Ectodermal cell (in vitro differentiated cells): Measurements from ENCODE around the gene POU5F1.
"Not testable (repeated sequence)": the region's sequence is repeated elsewhere in the genome, so short reads cannot be mapped to it uniquely, and the experiment has no call there.

Experiments used
- H3K27ac ChIP-seq: 2 replicates; pipeline ENCODE4 v1.7.0; 2013; ENCODE audit warnings: mild to moderate bottlenecking, low read depth, low read length; ENCODE audit not compliant: insufficient read depth, poor library complexity, severe bottlenecking
- H3K27me3 ChIP-seq: 2 replicates; pipeline ENCODE4 v1.7.0; 2013; ENCODE audit warnings: mild to moderate bottlenecking, low read length; ENCODE audit not compliant: insufficient read depth, control insufficient read depth, poor library complexity, severe bottlenecking
- H3K36me3 ChIP-seq: one replicate; pipeline ENCODE4 v1.7.0; 2013; ENCODE audit warnings: low read length; ENCODE audit not compliant: control insufficient read depth, insufficient read depth
- H3K4me1 ChIP-seq: one replicate; pipeline ENCODE4 v1.7.0; 2013; ENCODE audit warnings: low read length; ENCODE audit not compliant: control insufficient read depth, insufficient read depth
- H3K4me3 ChIP-seq: 2 replicates; pipeline ENCODE4 v1.7.0; 2013; ENCODE audit warnings: low read depth, low read length, control low read depth; ENCODE audit not compliant: insufficient read depth
- H3K9me3 ChIP-seq: 2 replicates; pipeline ENCODE4 v1.7.0; 2013; ENCODE audit warnings: mild to moderate bottlenecking, low read length, moderate library complexity; ENCODE audit not compliant: control insufficient read depth
- WGBS, 2 experiments: methylation state at CpG; one replicate each; pipeline ENCODE4 v1.1.7; 2013; ENCODE audit warnings: missing lambda C conversion rate in 2 of 2; 5-methylcytosine and 5-hydroxymethylcytosine counted together

The POU5F1 gene

GRCh38 chr6:31168606-31169005 is 1.9 kb downstream of the POU5F1 start:
- Histone ChIP-seq H3K27me3 (peaks cover 38% of the 10 kb centered on the region), H3K36me3 (no peaks in the 10 kb centered on the region), H3K9me3 (no peaks in the 10 kb centered on the region), H3K4me1 (peaks cover 26% of the 10 kb centered on the region), H3K4me3 (no peak overlapping the region), H3K27ac (no peak overlapping the region)
- WGBS, 2 experiments: 34 to 40% methylated on average over 3 of the region's 3 CpGs

GRCh38 chr6:31165986-31166385 is 4.5 kb downstream of the POU5F1 start:
- Histone ChIP-seq H3K4me3 (no peak overlapping the region), H3K27me3 (peaks cover 27% of the 10 kb centered on the region), H3K36me3 (no peaks in the 10 kb centered on the region), H3K4me1 (peaks cover 7% of the 10 kb centered on the region), H3K27ac (no peak overlapping the region), H3K9me3 (no peaks in the 10 kb centered on the region)
- 82 to 88% methylated on average over 5 of the region's 5 CpGs for WGBS, 2 experiments

- H3K36me3 ChIP-seq, H3K27ac ChIP-seq, H3K4me3 ChIP-seq, H3K9me3 ChIP-seq, H3K4me1 ChIP-seq: not testable (repeated sequence)
- peaks cover 20% of the 10 kb centered on the region for H3K27me3 ChIP-seq
- WGBS, 2 experiments: 53 to 58% methylated on average over 17 of the region's 17 CpGs
Observed at GRCh38 chr6:31165064-31165832, 5.2 kb downstream of the POU5F1 start.

DNA sequence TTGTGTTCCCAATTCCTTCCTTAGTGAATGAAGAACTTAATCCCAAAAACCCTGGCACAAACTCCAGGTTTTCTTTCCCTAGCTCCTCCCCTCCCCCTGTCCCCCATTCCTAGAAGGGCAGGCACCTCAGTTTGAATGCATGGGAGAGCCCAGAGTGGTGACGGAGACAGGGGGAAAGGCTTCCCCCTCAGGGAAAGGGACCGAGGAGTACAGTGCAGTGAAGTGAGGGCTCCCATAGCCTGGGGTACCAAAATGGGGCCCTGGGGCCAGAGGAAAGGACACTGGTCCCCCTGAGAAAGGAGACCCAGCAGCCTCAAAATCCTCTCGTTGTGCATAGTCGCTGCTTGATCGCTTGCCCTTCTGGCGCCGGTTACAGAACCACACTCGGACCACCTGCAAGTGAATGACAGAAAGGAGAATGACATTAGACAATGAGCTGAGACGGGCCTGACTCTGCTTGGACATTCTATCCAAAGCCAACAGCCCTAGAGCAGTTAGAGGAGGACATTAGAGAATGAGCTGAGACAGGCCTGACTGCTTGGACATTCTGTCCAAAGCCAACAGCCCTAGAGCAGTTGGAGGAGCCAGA is 5.9 kb downstream of the POU5F1 start:
- H3K9me3 ChIP-seq: not testable (repeated sequence)

GRCh38 chr6:31163922-31164321 is 6.6 kb downstream of the POU5F1 start:
- Histone ChIP-seq H3K4me3 (no peak overlapping the region), H3K36me3 (no peaks in the 10 kb centered on the region), H3K27me3 (peaks cover 16% of the 10 kb centered on the region), H3K27ac (no peak overlapping the region), H3K9me3 (no peaks in the 10 kb centered on the region), H3K4me1 (no peaks in the 10 kb centered on the region)

More for the DNA sequence above, 5.9 kb downstream of the POU5F1 start:
- H3K4me1 ChIP-seq, H3K4me3 ChIP-seq, H3K27ac ChIP-seq, H3K36me3 ChIP-seq: not testable (repeated sequence)
- peaks cover 16% of the 10 kb centered on the region for H3K27me3 ChIP-seq
- 90 to 92% methylated on average over 7 of the region's 9 CpGs for WGBS, 2 experiments

- no peaks in the 10 kb centered on the region for H3K4me1 ChIP-seq
- no peak overlapping the region for H3K4me3 ChIP-seq
- no peak overlapping the region for H3K27ac ChIP-seq
- no peaks in the 10 kb centered on the region for H3K36me3 ChIP-seq
- H3K9me3 ChIP-seq: no peaks in the 10 kb centered on the region
- WGBS, 2 experiments: 92 to 93% methylated on average over 13 of the region's 13 CpGs
- H3K27me3 ChIP-seq: peaks cover 12% of the 10 kb centered on the region
Observed at GRCh38 chr6:31162463-31163165, 7.9 kb downstream of the POU5F1 start.

- peaks cover 4% of the 10 kb centered on the region for H3K4me1 ChIP-seq
- H3K36me3 ChIP-seq: no peaks in the 10 kb centered on the region
- 91 to 92% methylated on average over 19 of the region's 19 CpGs for WGBS, 2 experiments
- no peak overlapping the region for H3K4me3 ChIP-seq
- no peak overlapping the region for H3K27ac ChIP-seq
- H3K9me3 ChIP-seq: no peaks in the 10 kb centered on the region
- H3K27me3 ChIP-seq: peaks cover 12% of the 10 kb centered on the region
Observed at GRCh38 chr6:31161216-31162126, 9.0 kb downstream of the POU5F1 start.

- Histone ChIP-seq H3K36me3 (peaks cover 11% of the 10 kb centered on the region), H3K9me3 (no peaks in the 10 kb centered on the region), H3K4me1 (peaks cover 4% of the 10 kb centered on the region), H3K27me3 (peaks cover 12% of the 10 kb centered on the region), H3K27ac (no peak overlapping the region), H3K4me3 (peak overlapping the region; percentile 68)
- 10 to 11% methylated on average over 35 of the region's 35 CpGs for WGBS, 2 experiments
Observed at GRCh38 chr6:31158863-31159855, 11.3 kb downstream of the POU5F1 start.
